ENCODE measurements around the gene DGKZ.
"Not testable (repeated sequence)": the region's sequence is repeated elsewhere in the genome, so short reads cannot be mapped to it uniquely, and the experiment has no call there.

DGKZ gene

GRCh38 chr11:46367244-46367915 lies 20.1 kb downstream of the DGKZ start:
- no peak for DNase-seq (ENCODE audit: low spot score)

GRCh38 chr11:46367916-46368267 lies 20.6 kb downstream of the DGKZ start:
- no peak for DNase-seq (ENCODE audit: low spot score)

- no peak for DNase-seq (ENCODE audit: low spot score)
These were observed 22.3 kb downstream of the DGKZ start for GRCh38 chr11:46369458-46370152.

- no peak for DNase-seq (ENCODE audit: low spot score)
These were observed 23.0 kb downstream of the DGKZ start for GRCh38 chr11:46370253-46370652.

- DNase-seq (ENCODE audit: low spot score), result not testable (repeated sequence)
These were observed 24.0 kb downstream of the DGKZ start for GRCh38 chr11:46371262-46371661.

- no peak for DNase-seq (ENCODE audit: low spot score)
These were observed 24.8 kb downstream of the DGKZ start for GRCh38 chr11:46372086-46372485.

- DNase-seq (ENCODE audit: low spot score), result not testable (repeated sequence)
These were observed 25.2 kb downstream of the DGKZ start for GRCh38 chr11:46372501-46372900.

- DNase-seq (ENCODE audit: low spot score), result no peak
These were observed 26.8 kb downstream of the DGKZ start for GRCh38 chr11:46373787-46374740.

- no peak for DNase-seq (ENCODE audit: low spot score)
These were observed 27.6 kb downstream of the DGKZ start for GRCh38 chr11:46374815-46375214.

GRCh38 chr11:46375392-46376101 lies 28.3 kb downstream of the DGKZ start:
- DNase-seq (ENCODE audit: low spot score), result no peak

GRCh38 chr11:46376258-46377050 lies 29.2 kb downstream of the DGKZ start:
- no peak for DNase-seq (ENCODE audit: low spot score)

GRCh38 chr11:46377290-46377689 lies 30.0 kb downstream of the DGKZ start:
- no peak for DNase-seq (ENCODE audit: low spot score)

- DNase-seq (ENCODE audit: low spot score), result no peak
These were observed 30.6 kb downstream of the DGKZ start for GRCh38 chr11:46377831-46378230.

- DNase-seq (ENCODE audit: low spot score), result no peak
These were observed 31.0 kb downstream of the DGKZ start for GRCh38 chr11:46378296-46378695.

- DNase-seq (ENCODE audit: low spot score), result no peak
These were observed 31.7 kb downstream of the DGKZ start for GRCh38 chr11:46378811-46379481.

GRCh38 chr11:46379482-46380293 lies 32.4 kb downstream of the DGKZ start:
- not testable (repeated sequence) for DNase-seq (ENCODE audit: low spot score)

GRCh38 chr11:46380340-46381047 lies 33.2 kb downstream of the DGKZ start:
- DNase-seq (ENCODE audit: low spot score), result peak; percentile 41

GRCh38 chr11:46381048-46381818 lies 34.0 kb downstream of the DGKZ start, which contains the start of gene MDK:
TSS of gene MDK (plus strand) at chr11:46381669. CDS start at chr11:46382058, 389 bp downstream.
- no peak for DNase-seq (ENCODE audit: low spot score)
